Hepatocyte (in vitro differentiated cells): ENCODE measurements around the gene LYRM4.

ENCODE experiments used
- CTCF ChIP-seq: fragments of 200-600 bp; sonication (generic); IDR thresholded peaks from 2 replicates; pipeline ENCODE4 v1.5.1; 2016; ENCODE audit warnings: antibody characterized with exemption, mild to moderate bottlenecking; ENCODE audit not compliant: poor library complexity
- EZH2 ChIP-seq: fragments of 200-600 bp; sonication (generic); IDR thresholded peaks from 2 replicates; pipeline ENCODE4 v1.6.1; 2016; ENCODE audit warnings: antibody characterized with exemption, mild to moderate bottlenecking, borderline replicate concordance
- EZH2phosphoT487 ChIP-seq: fragments of 200-600 bp; sonication (generic); IDR thresholded peaks from one replicate; pipeline ENCODE4 v1.6.1; 2018; ENCODE audit warnings: antibody characterized with exemption, mild to moderate bottlenecking, low read depth, moderate library complexity; ENCODE audit not compliant: unreplicated experiment, severe bottlenecking

DNA sequence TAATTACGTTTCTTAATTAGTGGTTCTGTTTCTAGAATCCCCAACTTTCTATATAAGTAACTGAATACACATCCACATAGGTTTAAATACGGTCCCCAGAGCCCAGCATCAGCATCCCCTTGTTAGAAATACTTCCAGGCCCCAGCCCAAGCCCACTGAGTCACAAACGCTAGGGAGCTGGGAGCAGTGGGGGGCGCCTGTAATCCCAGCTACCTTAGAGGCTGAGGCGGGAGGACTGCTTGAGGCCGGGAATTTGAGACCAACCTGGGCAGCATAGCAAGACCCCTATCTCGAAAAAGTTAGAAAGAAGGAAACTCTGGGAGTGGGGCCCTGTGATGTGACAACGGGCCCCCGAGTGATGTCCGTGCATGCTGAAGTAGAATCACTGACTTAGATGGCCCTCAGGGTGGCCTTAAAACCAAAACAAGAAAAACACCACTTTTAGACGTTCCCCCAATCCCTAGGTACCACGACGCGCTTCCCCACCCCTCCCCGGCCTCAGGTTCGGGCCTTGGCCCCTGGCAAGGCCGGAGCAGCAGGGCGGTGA lies 176.9 kb downstream of the LYRM4 start:
- TF ChIP-seq CTCF (no peak), EZH2phosphoT487 (no peak), EZH2 (no peak)
